Prostate gland (tissue), 2 donors: Measurements from ENCODE around the gene TXNL1. TPM values are rescaled to one million over a fixed set of nuclear protein-coding genes. Genes with fewer than 3 reads are reported as not detected.
A peak's percentile ranks its signal among the peaks of the same experiment; 100 is the strongest.

Experiments used
- DNase-seq: peaks from one replicate; pipeline ENCODE4 v3.0.0-alpha.2; 2019; ENCODE audit warnings: low spot score
- H3K27ac ChIP-seq, 2 donors: fragments of 200-600 bp; sonication (generic); 2 replicates each; pipeline ENCODE4 v1.5.1; 2017 to 2019
- H3K27me3 ChIP-seq: fragments of 200-600 bp; sonication (generic); replicated peaks from 2 replicates; pipeline ENCODE4 v1.5.1; 2019; ENCODE audit not compliant: insufficient read depth
- H3K36me3 ChIP-seq, 2 donors: fragments of 200-600 bp; sonication (generic); 1 replicate in 1 of 2; 2 replicates in 1 of 2; pipeline versions ENCODE4 v1.5.1 to v1.8.1; 2017 to 2019
- H3K4me1 ChIP-seq: fragments of 200-600 bp; sonication (generic); replicated peaks from 2 replicates; pipeline ENCODE4 v1.5.1; 2019
- H3K4me3 ChIP-seq, 2 donors: fragments of 200-600 bp; sonication (generic); 2 replicates each; pipeline ENCODE4 v1.5.1; 2017 to 2019
- H3K9me3 ChIP-seq: fragments of 200-600 bp; sonication (generic); 2 replicates; pipeline ENCODE4 v1.5.1; 2017
- CTCF ChIP-seq, 4 experiments: fragments of 200-600 bp in 2 of 4; fragments of 450-650 bp in 2 of 4; sonication (generic) in 2 of 4; IDR thresholded peaks; 1 replicate in 3 of 4; 2 replicates in 1 of 4; pipeline ENCODE4 v1.5.1; 2016 to 2019; ENCODE audit warnings: antibody characterized with exemption in 4 of 4, mild to moderate bottlenecking in 2 of 4, moderate library complexity in 2 of 4
- POLR2A ChIP-seq: fragments of 450-650 bp; IDR thresholded peaks from one replicate; pipeline ENCODE4 v1.6.1; 2016; ENCODE audit warnings: antibody characterized with exemption, mild to moderate bottlenecking
- POLR2AphosphoS5 ChIP-seq: sonication (generic); formaldehyde crosslinking; IDR thresholded peaks from one replicate; pipeline ENCODE4 v1.6.1; 2017; ENCODE audit warnings: antibody characterized with exemption
- WGBS: methylation state at CpG from one replicate; pipeline ENCODE4 v1.1.5; 2018; 5-methylcytosine and 5-hydroxymethylcytosine counted together
- intact Hi-C: fragments of 100-400 bp; cut with DNase I; formaldehyde crosslinking; loops from one replicate; pipeline ENCODE4 v1.14.2; 2022
- total RNA-seq, 2 donors: library from RNA; depleted of rRNA; stranded (reverse); fragments of >200 nt; gene quantifications; one replicate each; pipeline ENCODE4 v1.1.0, GENCODE V29; 2016

TXNL1 gene
- total RNA-seq, 2 donors from 2014 or later: 56.1 to 56.3 TPM

GRCh38 chr18:56641714-56642337 lies 3.4 kb upstream of the TXNL1 start:
- no peak overlapping the region for H3K27ac ChIP-seq
- TF ChIP-seq CTCF (IDR thresholded peaks at IDR 0.05): no peak
- TF ChIP-seq POLR2A: no peak
- no peak for TF ChIP-seq POLR2AphosphoS5
- intact Hi-C loops: no loop called here
- no peaks in the 10 kb centered on the region for H3K27me3 ChIP-seq
- WGBS: 87% methylated on average over 8 of the region's 8 CpGs
- no peaks in the 10 kb centered on the region for H3K36me3 ChIP-seq
- no peaks in the 10 kb centered on the region for H3K9me3 ChIP-seq
- DNase-seq: no peak
- H3K4me3 ChIP-seq: no peak overlapping the region
- H3K4me1 ChIP-seq: no peaks in the 10 kb centered on the region

DNA sequence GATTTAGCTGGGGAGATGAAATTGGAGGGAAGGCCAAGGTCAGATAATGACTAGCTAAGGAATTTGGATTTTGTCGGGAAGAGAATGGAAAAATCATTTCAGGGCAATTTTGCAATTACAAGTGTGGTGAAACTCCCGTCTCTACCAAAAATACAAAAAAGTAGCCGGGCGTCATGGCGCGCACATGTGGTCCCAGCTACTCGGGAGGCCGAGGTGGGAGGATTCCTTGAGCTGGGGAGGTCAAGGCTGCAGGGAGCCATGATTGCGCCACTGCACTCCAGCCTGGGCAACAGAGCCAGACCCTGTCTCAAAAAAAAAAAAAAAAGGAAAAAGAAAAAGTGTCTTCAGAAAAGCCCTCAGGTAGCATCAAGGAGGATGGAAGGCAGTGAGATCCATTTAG lies 1.2 kb upstream of the TXNL1 start:
- peak overlapping the region in 1 of 2 donors; percentile 94 for H3K27ac ChIP-seq
- intact Hi-C loops: no loop called here
- DNase-seq: no peak

DNA sequence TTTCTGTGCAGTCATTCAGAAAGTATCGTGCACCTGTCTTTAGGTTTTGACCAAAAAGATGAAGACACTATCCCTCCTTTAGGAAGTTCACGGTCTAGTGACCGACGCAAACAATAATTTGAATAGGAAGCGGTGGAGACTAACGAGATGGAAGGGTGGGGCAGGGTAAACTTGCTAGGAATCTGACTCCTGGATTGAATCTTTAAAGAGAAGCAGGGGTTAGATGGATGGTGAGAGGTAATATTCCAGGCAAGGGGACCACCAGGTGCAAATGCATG lies 651 bp upstream of the TXNL1 start:
- TF ChIP-seq CTCF (IDR thresholded peaks at IDR 0.05) (no peak), POLR2A (no peak), POLR2AphosphoS5 (no peak)
- Histone ChIP-seq H3K36me3 (no peaks in the 10 kb centered on the region), H3K27me3 (no peaks in the 10 kb centered on the region), H3K4me1 (no peaks in the 10 kb centered on the region), H3K27ac (peak overlapping the region; percentile 94 to 97), H3K4me3 (peak overlapping the region; percentile 82 to 96), H3K9me3 (no peaks in the 10 kb centered on the region)
- DNase-seq: no peak
- intact Hi-C loops: no loop called here
- WGBS: 33% methylated on average over 6 of the region's 6 CpGs

More for the DNA sequence above, 1.2 kb upstream of the TXNL1 start:
- Histone ChIP-seq H3K4me3 (no peak overlapping the region), H3K4me1 (no peaks in the 10 kb centered on the region), H3K27me3 (no peaks in the 10 kb centered on the region), H3K9me3 (no peaks in the 10 kb centered on the region), H3K36me3 (no peaks in the 10 kb centered on the region)
- 96% methylated on average over 9 of the region's 9 CpGs for WGBS
- TF ChIP-seq POLR2AphosphoS5 (no peak), POLR2A (no peak), CTCF (IDR thresholded peaks at IDR 0.05) (no peak)

- TF ChIP-seq POLR2AphosphoS5: no peak
- no peak for TF ChIP-seq POLR2A
- no peak for TF ChIP-seq CTCF (IDR thresholded peaks at IDR 0.05)
- DNase-seq: no peak
- intact Hi-C loops: no loop called here
- no peaks in the 10 kb centered on the region for H3K27me3 ChIP-seq
- peak overlapping the region; percentile 94 to 97 for H3K27ac ChIP-seq
- no peaks in the 10 kb centered on the region for H3K9me3 ChIP-seq
- no peaks in the 10 kb centered on the region for H3K4me1 ChIP-seq
- H3K4me3 ChIP-seq: peak overlapping the region; percentile 82 to 96
- H3K36me3 ChIP-seq: no peaks in the 10 kb centered on the region
- under 1% methylated on average over 18 of the region's 18 CpGs for WGBS
Observed at GRCh38 chr18:56637711-56638231, 621 bp downstream of the TXNL1 start.

- peak overlapping the region; percentile 82 to 96 for H3K4me3 ChIP-seq
- peak overlapping the region; percentile 94 to 97 for H3K27ac ChIP-seq
- H3K36me3 ChIP-seq: no peaks in the 10 kb centered on the region
- H3K27me3 ChIP-seq: no peaks in the 10 kb centered on the region
- 7% methylated on average over 8 of the region's 8 CpGs for WGBS
- DNase-seq: no peak
- H3K9me3 ChIP-seq: no peaks in the 10 kb centered on the region
- intact Hi-C loops: no loop called here
- TF ChIP-seq CTCF (IDR thresholded peaks at IDR 0.05) (no peak), POLR2A (no peak), POLR2AphosphoS5 (no peak)
- no peaks in the 10 kb centered on the region for H3K4me1 ChIP-seq
Observed at GRCh38 chr18:56637176-56637575, 1.2 kb downstream of the TXNL1 start.
